DND-41 (cell line): Measurements from ENCODE around the gene SLC48A1.

Experiments
- ATAC-seq: fragments of 200-7000 bp; cut with Tn5 transposase; 3 replicates; pipeline ENCODE4 v1.9.1; 2021; ENCODE audit warnings: low read depth; ENCODE audit not compliant: insufficient read depth
- DNase-seq: peaks from one replicate; pipeline ENCODE4 v3.0.0-alpha.2; 2020
- H2AFZ ChIP-seq: 2 replicates; pipeline ENCODE4 v1.6.0; 2012; ENCODE audit warnings: low read depth, low read length
- H3K27ac ChIP-seq: 2 replicates; pipeline ENCODE4 v1.5.1; 2012; ENCODE audit warnings: low read length, inconsistent platforms
- H3K27me3 ChIP-seq: fragments of 200-600 bp; sonication (generic); 2 replicates; pipeline ENCODE4 v1.6.0; 2012; ENCODE audit warnings: low read length, mild to moderate bottlenecking, inconsistent platforms; ENCODE audit not compliant: insufficient read depth, poor library complexity
- H3K36me3 ChIP-seq: 2 replicates; pipeline ENCODE4 v1.5.1; 2012; ENCODE audit warnings: low read length, inconsistent platforms; ENCODE audit not compliant: insufficient read depth
- H3K4me1 ChIP-seq: 2 replicates; pipeline ENCODE4 v1.5.1; 2012; ENCODE audit warnings: mild to moderate bottlenecking, low read length; ENCODE audit not compliant: insufficient read depth
- H3K4me2 ChIP-seq: 2 replicates; pipeline ENCODE4 v1.6.0; 2012; ENCODE audit warnings: mild to moderate bottlenecking, moderate library complexity, low read length, inconsistent platforms; ENCODE audit not compliant: insufficient read depth
- H3K4me3 ChIP-seq, 2 experiments: fragments of 200-600 bp in 1 of 2; shearing (Covaris generic) in 1 of 2; 2 replicates each; pipeline ENCODE4 v1.5.1; 2012 to 2016; ENCODE audit warnings: inconsistent platforms in 2 of 2, low read length in 2 of 2, mild to moderate bottlenecking in 2 of 2, low read depth in 1 of 2, moderate library complexity in 1 of 2
- H3K79me2 ChIP-seq: 2 replicates; pipeline ENCODE4 v1.6.0; 2012; ENCODE audit warnings: low read length, inconsistent platforms; ENCODE audit not compliant: insufficient read depth
- H3K9ac ChIP-seq: 2 replicates; pipeline ENCODE4 v1.6.0; 2012; ENCODE audit warnings: low read depth, mild to moderate bottlenecking, inconsistent platforms, low read length, moderate library complexity
- H3K9me3 ChIP-seq: 2 replicates; pipeline ENCODE4 v1.5.1; 2012; ENCODE audit warnings: low read length, moderate library complexity, mild to moderate bottlenecking, inconsistent platforms; ENCODE audit not compliant: insufficient read depth, severe bottlenecking
- H4K20me1 ChIP-seq: 2 replicates; pipeline ENCODE4 v1.6.0; 2012; ENCODE audit warnings: low read length; ENCODE audit not compliant: insufficient read depth
- CTCF ChIP-seq: IDR thresholded peaks from 2 replicates; pipeline ENCODE4 v1.5.1; 2012; ENCODE audit warnings: borderline replicate concordance, low read length, moderate library complexity, mild to moderate bottlenecking; ENCODE audit not compliant: poor library complexity, severe bottlenecking; ENCODE audit errors: extremely low read depth
- EZH2 ChIP-seq: IDR thresholded peaks from 3 replicates; pipeline ENCODE4 v1.6.1; 2012; ENCODE audit warnings: borderline replicate concordance, low read depth, mild to moderate bottlenecking, moderate library complexity, low read length, inconsistent platforms; ENCODE audit not compliant: severe bottlenecking

Gene SLC48A1

GRCh38 chr12:47798382-47798948 is 25.4 kb downstream of the SLC48A1 start:
- no peaks in the 10 kb centered on the region for H3K36me3 ChIP-seq
- H3K4me3 ChIP-seq, result no peak overlapping the region
- H3K4me1 ChIP-seq, result no peaks in the 10 kb centered on the region
- no peak overlapping the region for H3K27ac ChIP-seq
- DNase-seq (no peak), ATAC-seq (no peak)
- H3K4me2 ChIP-seq, result no peak overlapping the region
- H2AFZ ChIP-seq, result no peak overlapping the region
- H3K27me3 ChIP-seq, result no peaks in the 10 kb centered on the region
- TF ChIP-seq CTCF (no peak), EZH2 (no peak)
- H3K9ac ChIP-seq, result no peak overlapping the region
- H4K20me1 ChIP-seq, result peaks cover 16% of the 10 kb centered on the region
- H3K79me2 ChIP-seq, result no peaks in the 10 kb centered on the region
- no peaks in the 10 kb centered on the region for H3K9me3 ChIP-seq

- Histone ChIP-seq H3K4me1 (no peaks in the 10 kb centered on the region), H3K36me3 (no peaks in the 10 kb centered on the region)
These were observed 26.4 kb downstream of the SLC48A1 start for GRCh38 chr12:47799357-47799955.

GRCh38 chr12:47800582-47800981 is 27.5 kb downstream of the SLC48A1 start:
- peaks cover 29% of the 10 kb centered on the region for H4K20me1 ChIP-seq
- no peaks in the 10 kb centered on the region for H3K4me1 ChIP-seq
- H3K4me3 ChIP-seq, result no peak overlapping the region
- H3K27me3 ChIP-seq, result no peaks in the 10 kb centered on the region
- no peaks in the 10 kb centered on the region for H3K9me3 ChIP-seq
- ATAC-seq (no peak), DNase-seq (no peak)
- H3K4me2 ChIP-seq, result no peak overlapping the region
- H2AFZ ChIP-seq, result no peak overlapping the region
- TF ChIP-seq EZH2, result no peak
- no peak for TF ChIP-seq CTCF
- no peak overlapping the region for H3K9ac ChIP-seq
- H3K36me3 ChIP-seq, result no peaks in the 10 kb centered on the region
- no peaks in the 10 kb centered on the region for H3K79me2 ChIP-seq
- no peak overlapping the region for H3K27ac ChIP-seq

More at GRCh38 chr12:47799357-47799955, 26.4 kb downstream of the SLC48A1 start:
- Histone ChIP-seq H3K27me3 (no peaks in the 10 kb centered on the region), H3K4me3 (no peak overlapping the region), H3K9ac (no peak overlapping the region), H4K20me1 (peaks cover 25% of the 10 kb centered on the region), H2AFZ (no peak overlapping the region), H3K79me2 (no peaks in the 10 kb centered on the region), H3K4me2 (no peak overlapping the region), H3K9me3 (no peaks in the 10 kb centered on the region), H3K27ac (no peak overlapping the region)
- no peak for TF ChIP-seq EZH2
- no peak for TF ChIP-seq CTCF
- DNase-seq (no peak), ATAC-seq (no peak)
